ENCODE data around the gene STOML1. TPM values are rescaled to one million over a fixed set of nuclear protein-coding genes. Genes with fewer than 3 reads are reported as not detected.

STOML1 gene
- total RNA-seq, 2 experiments from 2014 or later, result 10.8 to 10.9 TPM

DNA sequence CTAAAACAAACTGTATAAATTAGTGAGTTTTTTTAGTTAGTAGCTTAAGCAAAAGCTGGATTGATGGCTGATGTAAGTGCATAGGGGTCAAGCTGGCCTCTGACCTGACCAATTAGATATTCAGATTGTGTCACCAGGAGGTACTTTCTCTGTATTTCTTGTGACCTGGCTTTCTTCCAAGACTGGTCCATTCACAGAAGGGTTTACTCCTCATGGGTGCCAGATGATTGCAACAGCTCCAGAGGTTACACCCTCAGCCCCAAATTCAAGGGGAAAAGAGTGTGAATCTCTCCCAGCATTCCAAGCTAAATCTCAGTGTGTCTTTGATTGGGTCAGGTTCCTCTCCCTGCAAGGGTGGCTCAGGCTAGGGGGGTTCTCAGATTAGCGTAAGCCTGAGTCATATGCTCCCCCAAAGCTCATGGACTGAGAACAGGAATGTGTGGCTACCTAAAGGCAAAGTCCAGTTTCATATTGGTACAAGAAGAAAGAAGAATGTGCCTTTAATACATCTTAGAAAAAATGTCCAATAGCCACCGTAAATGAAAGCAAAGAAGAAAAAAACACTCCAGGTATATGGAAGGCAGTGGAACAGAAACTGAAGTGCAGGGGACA lies 18.9 kb upstream of the STOML1 start:
- H3K4me3 Mint-ChIP-seq, result no peak overlapping the region
- H3K36me3 Mint-ChIP-seq (ENCODE audit: low read depth), result peaks cover 75% of the 10 kb centered on the region
- ChIA-PET CTCF (interaction anchor here (1.0 to 10.8 kb wide), 3 partner anchors 17 to 47 kb away, joined by 3 to 85 read pairs (median 8); partner anchors contain the start of gene PML), POLR2A (interaction anchor here (0.6 kb wide), 1 partner anchor 52 kb away, joined by 3 read pairs; no protein-coding TSS in a partner anchor)
- peaks cover 54% of the 10 kb centered on the region for H3K4me1 Mint-ChIP-seq (ENCODE audit: low read depth)
- peak overlapping the region; percentile 28 for H3K27ac Mint-ChIP-seq
- DNase-seq (no peak), ATAC-seq (no peak)
- peaks cover 8% of the 10 kb centered on the region for H3K9me3 Mint-ChIP-seq (ENCODE audit: insufficient read depth)
- H3K27me3 Mint-ChIP-seq (ENCODE audit: low read depth), result no peaks in the 10 kb centered on the region

DNA sequence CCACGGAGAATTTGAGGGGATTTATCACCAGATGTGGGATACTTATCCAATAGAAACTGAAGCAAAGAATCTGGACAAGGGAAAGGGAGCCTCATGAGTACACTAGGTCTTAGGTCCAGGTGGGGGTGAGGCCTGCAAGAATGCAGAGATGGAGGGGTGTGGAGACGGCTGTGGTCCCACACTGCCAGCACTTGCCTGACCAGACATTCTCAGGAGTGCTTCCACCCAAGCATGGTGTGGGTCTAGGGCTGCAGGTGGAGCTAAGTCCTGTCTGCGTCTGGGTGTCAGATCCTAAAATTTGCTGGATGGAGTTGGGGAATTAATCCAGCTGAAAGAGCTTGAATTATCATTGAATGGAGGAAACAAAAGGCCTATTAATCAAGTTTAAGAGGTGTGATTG lies 16.8 kb upstream of the STOML1 start:
- ATAC-seq, result no peak
- no peak overlapping the region for H3K27ac Mint-ChIP-seq
- peaks cover 8% of the 10 kb centered on the region for H3K9me3 Mint-ChIP-seq (ENCODE audit: insufficient read depth)
- DNase-seq, result no peak
- no peak overlapping the region for H3K4me3 Mint-ChIP-seq
- POLR2A ChIA-PET, result no interaction called here
- H3K4me1 Mint-ChIP-seq (ENCODE audit: low read depth), result peaks cover 52% of the 10 kb centered on the region
- no peaks in the 10 kb centered on the region for H3K27me3 Mint-ChIP-seq (ENCODE audit: low read depth)
- CTCF ChIA-PET, result interaction anchor here (10.8 kb wide), 1 partner anchor 35 kb away, joined by 85 read pairs; no protein-coding TSS in a partner anchor
- peaks cover 79% of the 10 kb centered on the region for H3K36me3 Mint-ChIP-seq (ENCODE audit: low read depth)

DNA sequence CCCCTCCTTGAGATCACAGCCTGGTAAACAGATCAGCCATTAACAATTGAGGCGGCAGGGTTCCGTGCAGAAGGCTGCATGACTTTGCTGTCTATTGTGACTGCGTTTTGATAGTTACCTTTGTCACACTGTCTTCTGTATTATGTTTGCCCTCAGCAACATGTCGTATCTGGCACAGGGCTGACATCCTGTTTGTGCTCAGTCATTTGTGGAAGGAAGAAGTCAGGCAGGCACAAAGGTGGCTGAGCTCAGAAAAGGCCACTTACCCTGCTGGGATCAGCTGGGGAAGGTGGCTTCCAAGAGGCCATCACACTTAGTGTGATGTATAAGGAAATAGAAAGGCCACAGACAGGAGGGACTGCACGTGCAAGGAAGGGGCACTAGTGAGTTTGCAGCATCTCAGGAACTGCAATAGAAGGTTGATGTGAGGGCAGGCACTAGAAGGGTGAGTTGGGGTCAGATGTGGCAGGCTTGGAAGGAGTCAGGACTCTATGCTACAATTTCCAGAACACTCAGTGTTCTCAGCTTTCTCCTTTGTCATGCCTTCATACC lies 15.8 kb upstream of the STOML1 start:
- peak; percentile 52 for DNase-seq
- H3K9me3 Mint-ChIP-seq (ENCODE audit: insufficient read depth), result peaks cover 8% of the 10 kb centered on the region
- POLR2A ChIA-PET, result interaction anchor here (1.1 to 4.0 kb wide), 2 partner anchors 13 to 22 kb away, joined by 3 to 37 read pairs; partner anchors contain the start of gene PML
- CTCF ChIA-PET, result interaction anchor here (0.8 to 10.8 kb wide), 9 partner anchors 11 to 57 kb away, joined by 3 to 85 read pairs (median 5); partner anchors contain the start of genes PML and STOML1
- no peak overlapping the region for H3K4me3 Mint-ChIP-seq
- H3K4me1 Mint-ChIP-seq (ENCODE audit: low read depth), result peaks cover 58% of the 10 kb centered on the region
- peaks cover 79% of the 10 kb centered on the region for H3K36me3 Mint-ChIP-seq (ENCODE audit: low read depth)
- no peaks in the 10 kb centered on the region for H3K27me3 Mint-ChIP-seq (ENCODE audit: low read depth)
- peak; percentile 80 for ATAC-seq
- H3K27ac Mint-ChIP-seq, result peak overlapping the region; percentile 84

DNA sequence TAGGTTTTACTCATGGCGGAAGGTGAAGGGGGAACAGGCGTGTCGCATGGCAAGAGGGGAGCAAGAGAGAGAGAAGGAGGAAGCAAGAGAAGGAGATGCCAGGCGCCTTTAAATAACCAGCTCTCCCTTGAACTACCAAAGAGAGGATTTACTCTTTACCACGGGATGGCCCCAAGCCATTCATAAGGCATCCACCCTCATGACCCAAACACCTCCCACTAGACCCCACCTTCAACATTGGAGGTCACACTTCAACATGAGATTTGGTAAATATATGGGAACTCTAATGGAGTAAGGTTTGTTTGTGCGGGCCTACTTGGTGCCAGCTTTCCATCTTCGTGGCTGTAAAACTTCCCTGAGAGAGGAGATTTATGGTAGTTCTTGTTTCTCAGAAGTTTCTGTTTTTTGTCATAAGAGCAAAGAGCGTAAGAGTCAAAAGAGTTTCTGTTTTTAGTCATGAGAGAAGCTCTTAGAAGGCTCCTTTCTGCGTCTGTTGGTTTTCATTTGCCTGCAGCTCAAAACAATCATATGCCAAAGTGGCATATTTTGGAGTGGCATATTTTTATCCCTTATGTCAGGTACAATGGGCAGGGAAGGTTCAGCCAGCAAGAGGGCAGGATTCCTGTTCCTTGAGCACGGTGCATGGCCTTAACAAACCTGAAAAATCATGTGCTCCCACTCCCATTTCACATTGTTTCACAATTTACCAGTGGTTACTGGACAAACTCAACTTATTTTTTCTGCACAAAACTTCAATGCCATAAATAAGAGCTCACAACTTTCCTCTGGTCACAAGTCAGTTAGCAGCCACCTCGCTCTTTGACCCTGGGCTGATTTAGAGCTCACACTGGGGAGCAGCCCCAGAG lies 14.9 kb upstream of the STOML1 start:
- Mint-ChIP-seq H3K27me3 (ENCODE audit: low read depth) (no peaks in the 10 kb centered on the region), H3K4me1 (ENCODE audit: low read depth) (peaks cover 58% of the 10 kb centered on the region), H3K4me3 (no peak overlapping the region), H3K36me3 (ENCODE audit: low read depth) (peaks cover 78% of the 10 kb centered on the region), H3K27ac (peak overlapping the region; percentile 84), H3K9me3 (ENCODE audit: insufficient read depth) (peaks cover 4% of the 10 kb centered on the region)
- DNase-seq (no peak), ATAC-seq (peak; percentile 14)
- ChIA-PET POLR2A (interaction anchor here (1.1 to 4.0 kb wide), 2 partner anchors 12 to 21 kb away, joined by 3 to 37 read pairs; partner anchors contain the start of gene PML), CTCF (interaction anchor here (0.8 to 10.8 kb wide), 9 partner anchors 11 to 56 kb away, joined by 3 to 85 read pairs (median 5); partner anchors contain the start of genes PML and STOML1)

DNA sequence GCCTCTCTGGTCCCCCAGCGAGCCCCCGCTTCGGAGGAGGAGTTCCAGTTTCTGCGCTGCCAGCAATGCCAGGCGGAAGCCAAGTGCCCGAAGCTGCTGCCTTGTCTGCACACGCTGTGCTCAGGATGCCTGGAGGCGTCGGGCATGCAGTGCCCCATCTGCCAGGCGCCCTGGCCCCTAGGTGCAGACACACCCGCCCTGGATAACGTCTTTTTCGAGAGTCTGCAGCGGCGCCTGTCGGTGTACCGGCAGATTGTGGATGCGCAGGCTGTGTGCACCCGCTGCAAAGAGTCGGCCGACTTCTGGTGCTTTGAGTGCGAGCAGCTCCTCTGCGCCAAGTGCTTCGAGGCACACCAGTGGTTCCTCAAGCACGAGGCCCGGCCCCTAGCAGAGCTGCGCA lies 5.9 kb upstream of the STOML1 start:
- POLR2A ChIA-PET, result no interaction called here
- Mint-ChIP-seq H3K4me3 (peak overlapping the region; percentile 89), H3K36me3 (ENCODE audit: low read depth) (peaks cover 62% of the 10 kb centered on the region)

GRCh38 chr15:73996939-73997338 lies 4.8 kb upstream of the STOML1 start:
- Mint-ChIP-seq H3K36me3 (ENCODE audit: low read depth) (peaks cover 56% of the 10 kb centered on the region), H3K4me1 (ENCODE audit: low read depth) (peaks cover 68% of the 10 kb centered on the region), H3K27ac (peak overlapping the region; percentile 88), H3K4me3 (peak overlapping the region; percentile 89), H3K27me3 (ENCODE audit: low read depth) (no peaks in the 10 kb centered on the region), H3K9me3 (ENCODE audit: insufficient read depth) (no peaks in the 10 kb centered on the region)
- DNase-seq, result peak; percentile 73
- ATAC-seq, result peak; percentile 22
- ChIA-PET POLR2A (interaction anchor here (0.8 to 4.5 kb wide), 2 partner anchors 9 to 14 kb away, joined by 4 to 37 read pairs; no protein-coding TSS in a partner anchor), CTCF (interaction anchor here (1.0 to 1.3 kb wide), 4 partner anchors 10 to 51 kb away, joined by 6 to 13 read pairs (median 6); no protein-coding TSS in a partner anchor)

More for the DNA sequence above, 5.9 kb upstream of the STOML1 start:
- no peaks in the 10 kb centered on the region for H3K27me3 Mint-ChIP-seq (ENCODE audit: low read depth)
- DNase-seq (no peak), ATAC-seq (no peak)
- no peaks in the 10 kb centered on the region for H3K9me3 Mint-ChIP-seq (ENCODE audit: insufficient read depth)
- peaks cover 61% of the 10 kb centered on the region for H3K4me1 Mint-ChIP-seq (ENCODE audit: low read depth)
- CTCF ChIA-PET, result no interaction called here
- no peak overlapping the region for H3K27ac Mint-ChIP-seq

DNA sequence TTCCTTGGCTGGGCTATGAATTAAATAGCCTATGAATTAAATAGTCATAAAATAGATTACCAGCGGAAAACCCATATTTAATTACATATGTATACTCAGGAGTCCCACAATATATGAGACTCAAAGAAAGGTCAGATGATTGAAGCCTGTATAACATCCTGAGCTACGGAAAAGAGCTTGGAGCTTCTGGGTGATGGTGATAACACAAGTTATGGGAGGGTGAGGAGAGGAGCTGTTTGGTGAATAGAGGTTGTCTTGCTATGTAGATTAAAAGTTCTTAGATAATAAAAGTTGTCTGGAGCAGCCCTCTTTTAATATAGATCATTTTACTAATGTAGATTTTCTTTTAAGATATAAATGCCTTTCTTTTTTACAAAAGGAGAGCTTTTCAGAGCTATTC lies 4.2 kb upstream of the STOML1 start:
- ATAC-seq (no peak), DNase-seq (no peak)
- Mint-ChIP-seq H3K4me1 (ENCODE audit: low read depth) (peaks cover 68% of the 10 kb centered on the region), H3K27ac (peak overlapping the region; percentile 90), H3K9me3 (ENCODE audit: insufficient read depth) (no peaks in the 10 kb centered on the region), H3K4me3 (peak overlapping the region; percentile 89), H3K36me3 (ENCODE audit: low read depth) (peaks cover 55% of the 10 kb centered on the region), H3K27me3 (ENCODE audit: low read depth) (no peaks in the 10 kb centered on the region)
- CTCF ChIA-PET, result interaction anchor here (0.8 to 1.3 kb wide), 5 partner anchors 9 to 52 kb away, joined by 3 to 13 read pairs (median 6); no protein-coding TSS in a partner anchor
- POLR2A ChIA-PET, result interaction anchor here (0.8 to 4.5 kb wide), 2 partner anchors 10 to 13 kb away, joined by 4 to 37 read pairs; no protein-coding TSS in a partner anchor

DNA sequence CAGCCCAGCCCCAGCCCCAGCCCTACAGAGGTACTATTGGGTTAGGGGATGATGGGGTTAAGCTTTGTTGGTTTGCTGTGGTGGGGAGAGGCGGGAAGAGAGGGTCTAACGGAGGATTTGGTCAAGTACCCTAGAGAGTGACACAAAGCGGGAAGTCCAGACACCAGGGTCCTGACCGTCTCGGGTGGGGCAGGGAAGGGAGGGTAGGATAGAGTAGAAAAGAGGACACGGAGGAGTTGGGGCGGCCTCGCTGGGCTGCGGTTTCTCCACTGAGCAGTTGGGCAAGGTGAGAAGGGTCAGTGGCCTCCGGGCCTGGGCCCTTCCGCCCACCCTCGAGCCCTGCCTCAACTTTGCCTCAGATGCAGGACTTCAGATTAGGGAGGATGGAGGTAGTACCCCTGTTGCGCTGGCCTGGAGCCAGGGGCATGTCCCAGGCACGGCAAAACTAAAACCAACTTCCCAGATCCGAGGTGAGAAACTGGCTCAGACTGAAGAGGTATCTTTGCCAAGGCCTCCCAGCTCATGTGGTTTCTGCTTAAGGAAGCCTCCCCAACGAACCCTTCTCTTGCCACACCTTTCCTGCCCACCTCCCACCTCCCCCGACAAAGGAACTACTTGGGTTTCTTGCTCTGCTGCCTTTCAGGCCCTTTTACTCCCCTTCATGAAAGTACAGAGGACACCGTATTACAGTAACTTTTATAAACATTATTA lies 3.0 kb upstream of the STOML1 start:
- ATAC-seq (peak; percentile 1), DNase-seq (peak; percentile 38)
- Mint-ChIP-seq H3K9me3 (ENCODE audit: insufficient read depth) (no peaks in the 10 kb centered on the region), H3K27me3 (ENCODE audit: low read depth) (no peaks in the 10 kb centered on the region), H3K27ac (peak overlapping the region; percentile 90), H3K4me1 (ENCODE audit: low read depth) (peaks cover 71% of the 10 kb centered on the region), H3K36me3 (ENCODE audit: low read depth) (peaks cover 48% of the 10 kb centered on the region), H3K4me3 (peak overlapping the region; percentile 89)
- ChIA-PET POLR2A (interaction anchor here (0.6 to 4.5 kb wide), 13 partner anchors 10 to 546 kb away, joined by 3 to 37 read pairs (median 4); partner anchors contain the start of gene ARID3B), CTCF (interaction anchor here (1.1 to 7.5 kb wide), 13 partner anchors 9 to 67 kb away, joined by 3 to 87 read pairs (median 8); no protein-coding TSS in a partner anchor)

- Mint-ChIP-seq H3K27ac (peak within 1 kb of the TSS; percentile 90), H3K27me3 (ENCODE audit: low read depth) (no peaks in the 10 kb centered on the region), H3K36me3 (ENCODE audit: low read depth) (peaks cover 45% of the 10 kb centered on the region), H3K9me3 (ENCODE audit: insufficient read depth) (no peaks in the 10 kb centered on the region), H3K4me3 (peak within 1 kb of the TSS; percentile 89), H3K4me1 (ENCODE audit: low read depth) (peaks cover 73% of the 10 kb centered on the region)
- ChIA-PET POLR2A (interaction anchor here (0.6 to 4.5 kb wide), 17 partner anchors 9 to 546 kb away, joined by 3 to 37 read pairs (median 3); partner anchors contain the start of gene ARID3B), CTCF (interaction anchor here (1.0 to 7.5 kb wide), 15 partner anchors 9 to 313 kb away, joined by 3 to 87 read pairs (median 8); no protein-coding TSS in a partner anchor)
- ATAC-seq (peak; percentile 84), DNase-seq (peak; percentile 99)
Measured at GRCh38 chr15:73994413-73994883, 2.4 kb upstream of the STOML1 start, which contains the start of gene PML. Gene PML, plus strand, starts transcription at chr15:73994716. Its CDS starts 97 bp downstream, at chr15:73994813.

DNA sequence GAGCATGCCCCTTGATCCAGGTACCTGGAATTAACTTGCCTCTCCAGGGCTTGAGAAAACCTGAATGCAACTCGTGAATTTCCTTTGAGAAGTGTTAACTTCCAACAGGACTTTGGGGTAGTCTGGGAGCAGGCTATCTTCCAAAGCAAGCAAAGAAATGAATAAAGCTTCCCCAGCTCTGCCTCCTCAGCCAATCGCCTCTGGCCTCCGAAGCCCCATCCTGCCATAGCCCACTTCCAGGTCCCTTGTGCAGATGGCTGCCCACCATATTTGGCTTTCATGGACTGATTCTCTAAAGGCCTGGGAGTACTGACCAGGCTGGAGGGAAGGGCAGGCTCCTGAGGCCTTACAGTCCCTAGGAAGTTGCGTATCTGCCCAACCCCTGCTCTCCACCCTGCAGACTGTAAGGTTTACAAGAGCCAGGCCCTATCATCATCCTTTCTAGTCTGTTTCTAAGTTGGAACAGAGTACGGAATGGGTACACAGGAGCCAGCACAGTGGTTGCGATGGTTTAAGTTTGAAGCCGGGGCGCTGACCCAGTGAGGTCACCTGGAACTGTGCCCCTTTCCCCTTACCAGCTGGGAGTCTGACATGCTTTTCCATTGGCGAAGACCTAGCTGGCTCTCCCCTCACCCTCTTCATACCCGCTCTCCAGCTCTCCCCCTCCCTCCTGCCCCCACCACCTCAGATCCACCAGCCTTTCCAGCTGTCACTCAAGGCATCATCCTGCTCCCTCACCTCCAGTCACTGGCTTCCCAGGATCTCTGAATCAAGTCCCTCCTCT lies 1.3 kb upstream of the STOML1 start:
- Mint-ChIP-seq H3K4me3 (peak overlapping the region; percentile 89), H3K36me3 (ENCODE audit: low read depth) (peaks cover 36% of the 10 kb centered on the region), H3K4me1 (ENCODE audit: low read depth) (peaks cover 67% of the 10 kb centered on the region), H3K27ac (peak overlapping the region; percentile 90), H3K27me3 (ENCODE audit: low read depth) (no peaks in the 10 kb centered on the region), H3K9me3 (ENCODE audit: insufficient read depth) (no peaks in the 10 kb centered on the region)
- ChIA-PET POLR2A (interaction anchor here (0.9 to 4.5 kb wide), 6 partner anchors 12 to 34 kb away, joined by 3 to 37 read pairs (median 17); no protein-coding TSS in a partner anchor), CTCF (interaction anchor here (0.8 to 7.5 kb wide), 17 partner anchors 10 to 314 kb away, joined by 3 to 87 read pairs (median 6); no protein-coding TSS in a partner anchor)
- no peak for ATAC-seq
- DNase-seq, result no peak

Measured in activated CD8-positive, alpha-beta T cell treated with anti-CD3 and anti-CD28 coated beads, Interleukin-2, amount 10 ng/mL, durations not matched to agents 7 days and 5 days (primary cell).